OCI-LY7 (cell line): ENCODE data around the gene ZNF423. TPM values are rescaled to one million over a fixed set of nuclear protein-coding genes. Genes with fewer than 3 reads are reported as not detected.

Source experiments
- BruUV-seq: library from RNA; stranded (reverse); fragments of 400-500 nt; replicated peaks from 2 replicates; lab custom pipeline; 2021; lab: Mats Ljungman, UMichigan
- CTCF ChIA-PET: fragments of 300-600 bp; sonication (Branson Sonifier 250); formaldehyde crosslinking; loops from one replicate; lab custom pipeline; 2022; ENCODE audit warnings: antibody characterized with exemption; ENCODE audit not compliant: unreplicated experiment; lab: Charles Lee
- POLR2A ChIA-PET: fragments of 300-600 bp; sonication (Branson Sonifier 250); formaldehyde crosslinking; loops from one replicate; lab custom pipeline; 2022; ENCODE audit warnings: antibody characterized with exemption; lab: Charles Lee
- DNase-seq: peaks from one replicate; pipeline ENCODE4 v3.0.0-alpha.2; 2015; ENCODE audit warnings: low spot score
- H2AFZ ChIP-seq: fragments of 200-600 bp; sonication (generic), shearing (Covaris generic); 2 replicates; pipeline ENCODE4 v1.6.1; 2014; ENCODE audit warnings: mild to moderate bottlenecking, antibody characterized with exemption, low read length, moderate library complexity
- H3K27ac ChIP-seq: fragments of 200-600 bp; sonication (generic); 2 replicates; pipeline ENCODE4 v1.5.1; 2014; ENCODE audit warnings: mixed run types, low read depth, mild to moderate bottlenecking, moderate library complexity, low read length, inconsistent platforms; ENCODE audit not compliant: poor library complexity, severe bottlenecking
- H3K36me3 ChIP-seq: fragments of 200-600 bp; sonication (generic); 2 replicates; pipeline ENCODE4 v1.6.1; 2014; ENCODE audit warnings: mild to moderate bottlenecking, antibody characterized with exemption, low read length, moderate library complexity, mixed read lengths; ENCODE audit not compliant: insufficient read depth
- H3K4me1 ChIP-seq: fragments of 200-600 bp; sonication (generic); 2 replicates; pipeline ENCODE4 v1.5.1; 2014; ENCODE audit warnings: mild to moderate bottlenecking, low read length; ENCODE audit not compliant: insufficient read depth, poor library complexity, severe bottlenecking
- H3K4me2 ChIP-seq: fragments of 200-600 bp; sonication (generic); 2 replicates; pipeline ENCODE4 v1.6.1; 2014; ENCODE audit warnings: mild to moderate bottlenecking, low read length
- H3K4me3 ChIP-seq: fragments of 200-600 bp; sonication (generic); 2 replicates; pipeline ENCODE4 v1.5.1; 2014; ENCODE audit warnings: mild to moderate bottlenecking, low read depth, low read length; ENCODE audit not compliant: poor library complexity, severe bottlenecking
- H3K79me2 ChIP-seq: fragments of 200-600 bp; sonication (generic); 2 replicates; pipeline ENCODE4 v1.6.1; 2016; ENCODE audit warnings: low read depth, mild to moderate bottlenecking, low read length, moderate library complexity, mixed read lengths; ENCODE audit not compliant: insufficient read depth
- H3K9me2 ChIP-seq: fragments of 200-600 bp; sonication (generic); 2 replicates; pipeline ENCODE4 v1.6.1; 2016; ENCODE audit warnings: mild to moderate bottlenecking, low read length, mixed read lengths; ENCODE audit not compliant: insufficient read depth
- H3K9me3 ChIP-seq: fragments of 200-600 bp; sonication (generic); 2 replicates; pipeline ENCODE4 v1.6.1; 2014; ENCODE audit warnings: mild to moderate bottlenecking, mixed run types, low read length, mixed read lengths
- H4K20me1 ChIP-seq: fragments of 200-600 bp; sonication (generic); 2 replicates; pipeline ENCODE4 v1.6.1; 2014; ENCODE audit warnings: mild to moderate bottlenecking, antibody characterized with exemption, low read length, moderate library complexity, mixed read lengths; ENCODE audit not compliant: insufficient read depth
- CTCF ChIP-seq: fragments of 200-600 bp; sonication (generic); conservative IDR thresholded peaks from 2 replicates; pipeline ENCODE4 v1.5.1; 2014; ENCODE audit warnings: mild to moderate bottlenecking, antibody characterized with exemption, low read length, moderate library complexity, mixed read lengths
- EZH2phosphoT487 ChIP-seq: fragments of 200-600 bp; sonication (generic); IDR thresholded peaks from 2 replicates; pipeline ENCODE4 v1.6.1; 2018; ENCODE audit warnings: low read depth, borderline replicate concordance, mild to moderate bottlenecking, mixed run types, antibody characterized with exemption, low read length, moderate library complexity, mixed read lengths
- intact Hi-C: fragments of 100-400 bp; cut with micrococcal nuclease; formaldehyde crosslinking; loops from one replicate; pipeline ENCODE4 v1.10.0; 2022; ENCODE audit not compliant: unreplicated experiment
- total RNA-seq, 2 experiments: library from RNA; depleted of rRNA in 1 of 2; stranded (reverse); fragments of >200 nt in 1 of 2; shearing (Covaris generic) in 1 of 2; gene quantifications; 2 replicates each; pipeline ENCODE4 v1.2.3, GENCODE V29; 2014 to 2022

Gene ZNF423
- total RNA-seq, 2 experiments from 2014 or later = 0.09 to 0.13 TPM

- no peak for DNase-seq
- no TSS peak for BruUV-seq
- Histone ChIP-seq H3K4me3 (no peak overlapping the region), H3K9me3 (no peaks in the 10 kb centered on the region), H2AFZ (no peak overlapping the region), H3K4me1 (no peaks in the 10 kb centered on the region), H3K79me2 (no peaks in the 10 kb centered on the region), H3K27ac (no peak overlapping the region), H3K36me3 (no peaks in the 10 kb centered on the region), H4K20me1 (no peaks in the 10 kb centered on the region), H3K9me2 (no peaks in the 10 kb centered on the region), H3K4me2 (no peak overlapping the region)
- CTCF ChIA-PET = no interaction called here
- intact Hi-C loops = no loop called here
- POLR2A ChIA-PET = no interaction called here
- no peak for TF ChIP-seq EZH2phosphoT487
These were observed 252.0 kb downstream of the ZNF423 start for GRCh38 chr16:49603956-49604355.

DNA sequence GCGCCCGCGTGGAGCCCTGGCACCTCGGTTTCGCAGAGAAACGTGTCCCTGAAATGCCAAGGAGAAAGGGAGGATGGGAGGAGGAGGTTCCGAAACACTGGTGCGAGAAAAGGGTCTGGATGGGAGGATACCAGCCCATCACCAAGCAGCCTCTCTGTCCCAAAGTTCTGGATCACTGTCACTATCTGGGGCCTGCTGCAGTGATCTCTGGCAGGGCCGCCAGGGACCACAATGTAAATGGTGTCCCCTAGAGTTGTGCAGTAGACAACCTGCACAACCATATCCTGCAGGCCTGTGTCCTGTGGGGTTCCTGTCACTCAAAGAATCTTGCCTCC is 253.0 kb downstream of the ZNF423 start:
- DNase-seq = no peak
- ChIA-PET CTCF (no interaction called here), POLR2A (no interaction called here)
- no peak overlapping the region for H3K27ac ChIP-seq
- H3K4me2 ChIP-seq = no peak overlapping the region
- H4K20me1 ChIP-seq = no peaks in the 10 kb centered on the region
- intact Hi-C loops = no loop called here
- no peak overlapping the region for H3K4me3 ChIP-seq
- H3K36me3 ChIP-seq = no peaks in the 10 kb centered on the region
- H2AFZ ChIP-seq = no peak overlapping the region
- H3K4me1 ChIP-seq = no peaks in the 10 kb centered on the region
- TF ChIP-seq CTCF (no peak), EZH2phosphoT487 (no peak)
- H3K9me2 ChIP-seq = no peaks in the 10 kb centered on the region
- H3K79me2 ChIP-seq = no peaks in the 10 kb centered on the region
- no TSS peak for BruUV-seq
- no peaks in the 10 kb centered on the region for H3K9me3 ChIP-seq

- Histone ChIP-seq H3K79me2 (no peaks in the 10 kb centered on the region), H3K27ac (no peak overlapping the region), H3K4me2 (no peak overlapping the region), H4K20me1 (no peaks in the 10 kb centered on the region), H3K9me3 (no peaks in the 10 kb centered on the region), H3K4me3 (no peak overlapping the region), H3K4me1 (no peaks in the 10 kb centered on the region), H2AFZ (no peak overlapping the region), H3K36me3 (no peaks in the 10 kb centered on the region), H3K9me2 (no peaks in the 10 kb centered on the region)
- ChIA-PET POLR2A (no interaction called here), CTCF (no interaction called here)
- intact Hi-C loops = no loop called here
- no TSS peak for BruUV-seq
- TF ChIP-seq CTCF (no peak), EZH2phosphoT487 (no peak)
- DNase-seq = no peak
These were observed 253.5 kb downstream of the ZNF423 start for GRCh38 chr16:49602201-49602975.
